GM12801 (cell line): Measurements from ENCODE around the gene APBA2.

Experiments used
- CTCF ChIP-seq: IDR thresholded peaks from one replicate; pipeline ENCODE4 v1.5.1; 2011; ENCODE audit warnings: control low read depth; ENCODE audit not compliant: insufficient read length; ENCODE audit errors: extremely low read depth

The APBA2 gene

GRCh38 chr15:28921919-28922706 lies 36.3 kb downstream of the APBA2 start:
- no peak for TF ChIP-seq CTCF

GRCh38 chr15:28922707-28923012 lies 36.9 kb downstream of the APBA2 start:
- no peak for TF ChIP-seq CTCF

GRCh38 chr15:28923726-28924280 lies 38.0 kb downstream of the APBA2 start:
- no peak for TF ChIP-seq CTCF

GRCh38 chr15:28927043-28927442 lies 41.3 kb downstream of the APBA2 start:
- TF ChIP-seq CTCF = no peak

- no peak for TF ChIP-seq CTCF
Measured at GRCh38 chr15:28929200-28929599, 43.4 kb downstream of the APBA2 start.

- no peak for TF ChIP-seq CTCF
Measured at GRCh38 chr15:28930011-28930410, 44.2 kb downstream of the APBA2 start.

- TF ChIP-seq CTCF = no peak
Measured at GRCh38 chr15:28930476-28931291, 44.9 kb downstream of the APBA2 start.
